ENCODE measurements around the gene AK9.
"Not testable (repeated sequence)": the region's sequence is repeated elsewhere in the genome, so short reads cannot be mapped to it uniquely, and the experiment has no call there.

AK9 gene

GRCh38 chr6:109690737-109691621, at the start of gene AK9, which contains the start of gene FIG4:
Gene AK9 (minus strand): TSS chr6:109691202. CDS start chr6:109675745, 15,457 bp downstream.
Gene FIG4 (plus strand): TSS chr6:109691296. CDS start chr6:109691436, 140 bp downstream.
- CTCF ChIA-PET = interaction anchor here (0.6 to 0.7 kb wide), 2 partner anchors 218 to 329 kb away, joined by 3 read pairs; no protein-coding TSS in a partner anchor
- peak within 1 kb of the TSS; percentile 75 for H3K27ac ChIP-seq
- peak; percentile 21; the same call in 1 of the 2 replicates for TF ChIP-seq CTCF (conservative IDR thresholded peaks at IDR 0.05; ENCODE audit: low read depth)
- DNase-seq (ENCODE audit: low spot score) = peak; percentile 90
- POLR2A ChIA-PET (ENCODE audit: low non-redundant PET) = no interaction called here

DNA sequence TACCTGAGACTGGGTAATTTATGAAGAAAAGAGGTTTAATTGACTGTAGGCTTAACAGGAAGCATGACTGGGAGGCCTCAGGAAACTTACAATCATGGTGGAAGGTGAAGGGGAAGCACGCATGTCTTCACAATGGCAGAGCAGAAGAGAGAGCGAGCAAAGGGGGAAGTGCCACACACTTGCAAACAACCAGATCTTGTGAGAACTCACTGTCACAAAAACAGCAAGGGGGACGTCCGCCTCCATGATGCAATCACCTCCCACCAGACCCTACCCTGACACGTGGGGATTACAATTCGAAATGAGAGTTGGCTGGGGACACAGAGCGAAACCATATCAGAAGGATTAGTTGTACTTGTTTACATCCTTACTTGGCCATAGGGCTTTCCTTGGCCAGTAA, 49.8 kb upstream of the AK9 start:
- CTCF ChIA-PET = no interaction called here
- POLR2A ChIA-PET (ENCODE audit: low non-redundant PET) = no interaction called here
- no peak for TF ChIP-seq CTCF (conservative IDR thresholded peaks at IDR 0.05; ENCODE audit: low read depth)
- DNase-seq (ENCODE audit: low spot score) = no peak
- H3K27ac ChIP-seq = no peak overlapping the region

DNA sequence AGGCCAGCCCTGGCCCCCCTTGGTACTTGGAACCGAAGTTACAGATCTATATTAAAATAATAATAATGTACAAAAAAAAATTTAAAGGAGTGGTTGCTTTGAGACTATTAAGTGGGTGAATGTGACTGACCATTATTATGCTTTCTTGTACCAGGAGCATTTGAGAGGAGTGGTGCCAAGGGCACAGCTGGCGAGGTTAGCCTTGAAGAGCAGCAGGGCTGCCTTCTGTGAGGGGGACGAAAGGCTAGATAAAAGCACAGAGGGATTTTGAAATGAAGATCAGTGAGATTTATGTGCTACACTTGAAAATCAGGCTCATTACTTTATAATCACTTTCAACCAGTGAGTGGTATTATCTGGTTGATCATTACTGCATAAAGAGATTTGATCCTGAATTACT, 48.7 kb upstream of the AK9 start:
- no peak for TF ChIP-seq CTCF (conservative IDR thresholded peaks at IDR 0.05; ENCODE audit: low read depth)
- no peak for DNase-seq (ENCODE audit: low spot score)
- ChIA-PET CTCF (interaction anchor here (0.6 kb wide), 2 partner anchors 51 to 300 kb away, joined by 3 read pairs; no protein-coding TSS in a partner anchor), POLR2A (ENCODE audit: low non-redundant PET) (no interaction called here)
- no peak overlapping the region for H3K27ac ChIP-seq

DNA sequence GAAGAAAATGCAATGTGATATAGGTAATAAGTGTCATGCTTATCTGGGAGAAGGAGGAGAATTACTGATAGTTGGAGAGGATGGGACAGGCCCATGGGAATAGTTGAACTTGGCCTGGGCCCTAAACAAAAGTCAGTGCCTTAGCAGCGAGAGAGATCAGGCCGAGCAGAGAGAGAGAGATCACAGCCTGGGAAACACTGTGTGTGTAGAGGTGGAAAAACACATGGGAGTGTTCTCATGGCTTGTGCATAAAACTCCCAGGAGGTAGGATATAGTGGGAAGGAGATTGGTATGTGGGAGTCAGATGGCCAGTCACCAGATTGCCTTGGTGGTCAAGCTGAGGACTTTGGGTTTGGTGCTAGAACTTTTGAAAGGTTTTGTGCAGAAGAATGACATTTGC, 47.7 kb upstream of the AK9 start:
- ChIA-PET CTCF (interaction anchor here (0.6 kb wide), 1 partner anchor 39 kb away, joined by 4 read pairs; no protein-coding TSS in a partner anchor), POLR2A (ENCODE audit: low non-redundant PET) (no interaction called here)
- no peak for TF ChIP-seq CTCF (conservative IDR thresholded peaks at IDR 0.05; ENCODE audit: low read depth)
- DNase-seq (ENCODE audit: low spot score) = no peak
- H3K27ac ChIP-seq = no peak overlapping the region

GRCh38 chr6:109738255-109738654, 47.3 kb upstream of the AK9 start:
- H3K27ac ChIP-seq = no peak overlapping the region
- no peak for TF ChIP-seq CTCF (conservative IDR thresholded peaks at IDR 0.05; ENCODE audit: low read depth)
- ChIA-PET CTCF (no interaction called here), POLR2A (ENCODE audit: low non-redundant PET) (no interaction called here)
- DNase-seq (ENCODE audit: low spot score) = no peak

DNA sequence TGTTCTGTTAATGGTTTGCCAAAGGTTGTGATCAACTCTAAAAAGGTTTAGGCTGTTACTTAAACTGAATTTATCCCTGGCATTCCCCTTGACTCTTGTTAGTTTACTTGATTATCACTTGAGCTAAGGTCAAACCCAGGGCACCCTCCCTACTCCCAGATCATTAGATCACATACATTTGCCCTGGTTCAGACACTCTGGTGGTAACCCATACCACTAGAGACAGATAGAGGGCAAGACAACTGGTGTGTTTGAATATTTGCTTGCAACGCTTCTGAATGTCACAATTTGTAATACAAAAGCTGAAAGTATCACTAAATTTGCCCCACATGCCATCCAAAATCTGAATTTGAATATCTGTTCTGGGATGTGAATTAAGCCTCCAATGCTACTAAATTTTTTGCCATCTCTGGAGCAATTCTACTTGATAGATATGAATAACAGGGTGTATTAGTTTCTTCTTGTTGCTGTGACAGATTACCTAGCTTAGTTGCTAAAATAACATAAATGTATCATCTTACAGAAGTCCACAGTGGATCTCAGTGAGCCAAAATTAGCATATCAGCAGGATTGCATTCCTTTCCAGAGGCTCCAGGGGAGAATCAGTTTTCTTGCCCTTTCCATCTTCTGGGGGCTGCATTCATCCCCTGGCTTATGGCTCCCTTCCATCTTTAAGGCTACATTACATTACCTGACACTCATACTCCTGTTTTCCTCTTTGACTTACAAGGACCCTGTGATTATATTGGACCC, 45.4 kb upstream of the AK9 start:
- ChIA-PET POLR2A (ENCODE audit: low non-redundant PET) (no interaction called here), CTCF (no interaction called here)
- DNase-seq (ENCODE audit: low spot score) = no peak
- TF ChIP-seq CTCF (conservative IDR thresholded peaks at IDR 0.05; ENCODE audit: low read depth) = no peak
- no peak overlapping the region for H3K27ac ChIP-seq

DNA sequence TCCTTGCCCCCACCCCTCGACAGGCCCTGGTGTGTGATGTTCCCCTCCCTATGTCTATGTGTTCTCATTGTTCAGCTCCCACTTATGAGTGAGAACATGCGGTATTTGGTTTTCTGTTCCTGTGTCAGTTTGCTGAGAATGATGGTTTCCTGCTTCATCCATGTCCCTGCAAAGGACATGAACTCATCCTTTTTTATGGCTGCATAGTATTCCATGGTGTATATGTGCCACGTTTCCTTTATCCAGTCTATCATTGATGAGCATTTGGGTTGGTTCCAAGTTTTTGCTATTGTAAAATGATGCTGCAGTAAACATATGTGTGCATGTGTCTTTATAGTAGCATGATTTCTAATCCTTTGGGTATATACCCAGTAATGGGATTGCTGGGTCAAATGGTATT, 34.2 kb upstream of the AK9 start:
- DNase-seq (ENCODE audit: low spot score); H3K27ac ChIP-seq; POLR2A ChIA-PET (ENCODE audit: low non-redundant PET); CTCF ChIA-PET: not testable (repeated sequence)
